Cardiac muscle cell (in vitro differentiated cells and primary cell): Measurements from ENCODE around the gene METTL1. TPM values are rescaled to one million over a fixed set of nuclear protein-coding genes. Genes with fewer than 3 reads are reported as not detected.

Experiments used
- DNase-seq, 2 donors: peaks; one replicate each; pipeline versions ENCODE4 v3.0.0 to v3.0.0-alpha.2; 2010 to 2017; ENCODE audit warnings: low read depth in 1 of 2, low spot score in 1 of 2
- H3K27ac ChIP-seq: fragments of 200-600 bp; sonication (generic); 2 replicates; pipeline ENCODE4 v1.5.1; 2016
- H3K27me3 ChIP-seq: fragments of 200-600 bp; sonication (generic); 2 replicates; pipeline ENCODE4 v1.6.0; 2016; ENCODE audit warnings: control low read depth
- H3K36me3 ChIP-seq: fragments of 200-600 bp; sonication (generic); 2 replicates; pipeline ENCODE4 v1.5.1; 2016; ENCODE audit warnings: control low read depth
- H3K4me1 ChIP-seq: fragments of 200-600 bp; sonication (generic); 2 replicates; pipeline ENCODE4 v1.8.1; 2017; ENCODE audit warnings: low read depth, mild to moderate bottlenecking, mixed run types
- H3K4me3 ChIP-seq: fragments of 200-600 bp; sonication (generic); 2 replicates; pipeline ENCODE4 v1.5.1; 2016; ENCODE audit warnings: mild to moderate bottlenecking
- H3K9me3 ChIP-seq: fragments of 200-600 bp; sonication (generic); 2 replicates; pipeline ENCODE4 v1.5.1; 2017; ENCODE audit warnings: low read depth, mild to moderate bottlenecking, control low read depth
- polyA plus RNA-seq: library from polyadenylated mRNA; unstranded; fragments of >200 nt; fragmentation: Nextera tagmentation; extraction: Ambion mirVana; gene quantifications from 2 replicates; pipeline ENCODE4 v1.2.1, GENCODE V29; 2016
- total RNA-seq: library from RNA; depleted of rRNA; stranded (reverse); fragments of >200 nt; gene quantifications from 2 replicates; pipeline ENCODE4 v1.2.3, GENCODE V29; 2016
- TF ChIP-seq, protein P1 (sequence below): IDR thresholded peaks from 2 replicates; pipeline ENCODE4 v1.5.1; 2012; ENCODE audit warnings: low read depth, mild to moderate bottlenecking, low read length

The METTL1 gene
- total and polyA plus RNA-seq, 2 experiments from 2014 or later, result 8.1 to 21.6 TPM

DNA sequence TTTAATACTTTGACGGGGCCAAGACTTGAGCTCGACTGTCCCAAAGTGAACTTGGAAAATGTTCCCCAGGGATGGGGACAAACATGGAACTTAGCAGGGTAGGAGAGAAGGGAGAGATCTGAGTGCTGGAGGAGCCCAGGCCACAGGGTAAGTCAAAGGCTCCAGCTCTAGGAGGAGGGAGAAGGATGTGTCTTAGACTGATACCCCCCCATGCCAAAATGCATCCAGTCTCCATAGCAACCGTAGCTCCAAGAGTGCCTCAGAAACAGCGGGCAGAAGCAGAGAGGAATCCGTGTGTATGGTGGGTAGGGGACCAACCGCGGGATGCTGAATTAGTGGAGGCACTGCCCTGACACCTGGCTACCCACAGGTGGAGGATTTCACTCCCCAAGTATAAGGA lies 32.5 kb downstream of the METTL1 start:
- peaks cover 91% of the 10 kb centered on the region for H3K27me3 ChIP-seq
- no peak overlapping the region for H3K27ac ChIP-seq
- DNase-seq, result no peak
- H3K4me3 ChIP-seq, result no peak overlapping the region
- H3K36me3 ChIP-seq, result no peaks in the 10 kb centered on the region
- TF ChIP-seq, protein P1, sequence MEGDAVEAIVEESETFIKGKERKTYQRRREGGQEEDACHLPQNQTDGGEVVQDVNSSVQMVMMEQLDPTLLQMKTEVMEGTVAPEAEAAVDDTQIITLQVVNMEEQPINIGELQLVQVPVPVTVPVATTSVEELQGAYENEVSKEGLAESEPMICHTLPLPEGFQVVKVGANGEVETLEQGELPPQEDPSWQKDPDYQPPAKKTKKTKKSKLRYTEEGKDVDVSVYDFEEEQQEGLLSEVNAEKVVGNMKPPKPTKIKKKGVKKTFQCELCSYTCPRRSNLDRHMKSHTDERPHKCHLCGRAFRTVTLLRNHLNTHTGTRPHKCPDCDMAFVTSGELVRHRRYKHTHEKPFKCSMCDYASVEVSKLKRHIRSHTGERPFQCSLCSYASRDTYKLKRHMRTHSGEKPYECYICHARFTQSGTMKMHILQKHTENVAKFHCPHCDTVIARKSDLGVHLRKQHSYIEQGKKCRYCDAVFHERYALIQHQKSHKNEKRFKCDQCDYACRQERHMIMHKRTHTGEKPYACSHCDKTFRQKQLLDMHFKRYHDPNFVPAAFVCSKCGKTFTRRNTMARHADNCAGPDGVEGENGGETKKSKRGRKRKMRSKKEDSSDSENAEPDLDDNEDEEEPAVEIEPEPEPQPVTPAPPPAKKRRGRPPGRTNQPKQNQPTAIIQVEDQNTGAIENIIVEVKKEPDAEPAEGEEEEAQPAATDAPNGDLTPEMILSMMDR, result no peak
- H3K4me1 ChIP-seq, result peaks cover 5% of the 10 kb centered on the region
- H3K9me3 ChIP-seq, result no peaks in the 10 kb centered on the region

DNA sequence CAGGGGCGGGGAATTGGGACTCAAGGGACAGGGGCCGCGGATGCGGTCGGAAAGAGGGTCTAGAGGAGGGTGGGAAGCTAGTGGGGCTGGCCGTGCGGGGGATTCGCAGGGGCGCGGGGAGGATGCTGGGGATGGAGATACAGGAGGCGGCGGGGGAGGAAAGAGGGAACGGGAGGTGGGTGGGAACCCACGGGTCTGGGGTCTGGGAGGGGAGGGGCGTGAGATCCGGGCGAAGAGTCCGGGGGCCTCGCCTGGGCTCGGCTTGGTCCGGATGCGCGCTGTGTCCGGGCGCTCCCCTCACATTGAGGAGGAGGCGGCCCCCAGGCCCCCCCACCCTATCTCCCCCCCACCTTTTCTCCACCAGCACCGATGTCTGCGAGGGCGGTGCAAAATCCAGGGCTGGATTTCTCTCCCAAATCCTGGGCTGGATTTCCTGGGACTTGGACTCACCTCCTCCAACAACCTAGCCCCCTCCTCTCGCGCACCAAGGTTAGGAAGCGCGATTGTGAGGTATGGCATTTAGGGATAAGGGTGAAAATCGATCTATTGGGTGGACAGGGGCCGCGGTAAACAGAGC lies 33.2 kb downstream of the METTL1 start, which contains the start of gene AGAP2:
Gene AGAP2, minus strand, starts transcription at position 82 of the 577 bp plus-strand sequence. CDS start 496 bp downstream, outside the sequence.
- peaks cover 98% of the 10 kb centered on the region for H3K27me3 ChIP-seq
- peak; percentile 21 to 48 for DNase-seq
- H3K36me3 ChIP-seq, result no peaks in the 10 kb centered on the region
- H3K4me1 ChIP-seq, result peaks cover 5% of the 10 kb centered on the region
- H3K27ac ChIP-seq, result no peak within 1 kb of the TSS
- H3K4me3 ChIP-seq, result peak within 1 kb of the TSS; percentile 24
- H3K9me3 ChIP-seq, result no peaks in the 10 kb centered on the region
- TF ChIP-seq, protein P1, result no peak

DNA sequence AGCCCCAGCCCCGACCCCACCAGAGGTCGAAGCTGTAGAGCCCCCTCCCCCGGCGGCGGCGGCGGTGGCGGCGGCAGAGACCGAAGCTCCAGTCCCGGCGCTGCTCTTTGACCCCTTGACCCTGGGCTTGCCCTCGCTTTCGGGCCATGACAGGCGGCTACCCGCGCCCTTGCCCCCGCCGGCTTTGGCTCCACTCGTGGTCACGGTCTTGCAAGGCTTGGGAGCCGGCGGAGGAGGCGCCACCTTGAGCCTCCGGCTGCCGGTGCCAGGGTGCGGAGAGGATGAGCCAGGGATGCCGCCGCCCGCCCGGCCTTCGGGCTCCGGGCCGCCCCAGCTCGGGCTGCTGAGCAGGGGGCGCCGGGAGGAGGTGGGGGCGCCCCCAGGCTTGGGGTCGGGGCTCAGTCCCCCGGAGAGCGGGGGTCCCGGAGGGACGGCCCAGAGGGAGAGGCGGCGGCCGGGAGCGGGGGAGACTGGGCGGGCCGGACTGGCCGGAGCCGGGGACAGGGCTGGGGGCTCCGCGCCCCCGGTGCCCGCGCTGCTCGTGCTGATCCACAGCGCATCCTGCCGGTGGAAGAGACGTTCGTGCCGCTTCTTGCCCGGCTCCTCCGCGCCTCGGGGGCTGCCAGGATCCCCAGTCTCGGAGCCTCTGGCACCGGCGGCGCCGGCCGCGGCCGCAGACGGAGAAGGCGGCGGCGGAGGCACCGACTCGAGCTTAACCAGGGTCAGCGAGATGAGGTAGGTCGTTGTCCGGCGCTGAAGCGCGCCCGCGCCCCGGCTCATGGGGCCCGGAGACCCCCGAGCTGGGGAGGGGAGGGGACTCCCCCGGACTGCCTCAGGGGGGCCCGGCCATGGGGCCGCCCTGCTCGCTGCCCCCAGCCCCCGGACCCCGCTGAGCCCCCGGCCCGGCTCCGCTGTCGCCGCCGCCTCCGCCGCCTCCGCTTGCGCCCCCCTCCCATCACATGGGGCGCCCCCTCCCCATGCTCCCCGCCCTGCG lies 34.1 kb downstream of the METTL1 start:
- Histone ChIP-seq H3K9me3 (no peaks in the 10 kb centered on the region), H3K27ac (no peak overlapping the region), H3K4me3 (peak overlapping the region; percentile 24), H3K4me1 (peaks cover 5% of the 10 kb centered on the region), H3K27me3 (peaks cover 100% of the 10 kb centered on the region), H3K36me3 (no peaks in the 10 kb centered on the region)
- peak; percentile 21 to 43 for DNase-seq
- TF ChIP-seq, protein P1, result peak; percentile 37

DNA sequence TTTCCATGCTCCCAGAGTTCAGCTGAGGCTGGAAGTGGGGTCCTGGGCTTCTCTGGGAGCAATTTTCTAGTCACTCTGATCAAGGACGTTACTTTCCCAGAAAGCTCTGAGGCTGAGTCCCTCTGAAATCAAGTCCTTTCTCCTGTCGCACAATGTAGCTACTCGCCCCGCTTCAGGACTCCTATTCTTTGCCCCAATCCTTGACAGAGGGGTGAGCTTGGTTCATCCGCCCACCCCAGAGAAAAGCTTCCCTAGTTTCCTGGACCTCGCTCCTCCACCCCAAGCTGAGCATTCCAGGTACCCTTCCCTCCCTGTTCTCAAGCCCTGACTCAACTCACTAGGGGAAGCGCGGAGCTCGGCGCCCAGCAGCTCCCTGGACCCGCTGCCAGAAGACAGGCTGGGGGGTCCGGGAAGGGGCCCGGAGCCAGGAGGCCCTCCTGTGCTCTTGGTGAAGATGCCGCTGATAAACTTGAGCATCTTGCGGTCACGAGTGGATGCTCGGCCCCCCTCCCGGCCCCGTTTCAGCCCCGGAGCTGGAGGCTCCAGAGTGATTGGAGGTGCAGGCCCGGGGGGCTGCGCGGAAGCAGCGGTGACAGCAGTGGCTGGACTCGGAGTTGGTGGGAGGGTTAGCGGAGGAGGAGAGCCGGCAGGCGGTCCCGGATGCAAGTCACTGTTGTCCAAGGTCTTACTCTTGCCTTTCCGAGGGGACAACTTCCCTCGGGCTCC lies 35.0 kb downstream of the METTL1 start:
- no peaks in the 10 kb centered on the region for H3K36me3 ChIP-seq
- H3K27ac ChIP-seq, result no peak overlapping the region
- no peak overlapping the region for H3K4me3 ChIP-seq
- no peak for DNase-seq
- H3K4me1 ChIP-seq, result peaks cover 5% of the 10 kb centered on the region
- TF ChIP-seq, protein P1, result no peak
- peaks cover 100% of the 10 kb centered on the region for H3K27me3 ChIP-seq
- H3K9me3 ChIP-seq, result no peaks in the 10 kb centered on the region
